Glomerular visceral epithelial cell (primary cell): ENCODE measurements around the gene MIPOL1.
"Not testable (repeated sequence)": the region's sequence is repeated elsewhere in the genome, so short reads cannot be mapped to it uniquely, and the experiment has no call there.

Experiments used
- DNase-seq: peaks from one replicate; pipeline ENCODE4 v3.0.0-alpha.2; 2016; ENCODE audit errors: extremely low spot score

Gene MIPOL1

DNA sequence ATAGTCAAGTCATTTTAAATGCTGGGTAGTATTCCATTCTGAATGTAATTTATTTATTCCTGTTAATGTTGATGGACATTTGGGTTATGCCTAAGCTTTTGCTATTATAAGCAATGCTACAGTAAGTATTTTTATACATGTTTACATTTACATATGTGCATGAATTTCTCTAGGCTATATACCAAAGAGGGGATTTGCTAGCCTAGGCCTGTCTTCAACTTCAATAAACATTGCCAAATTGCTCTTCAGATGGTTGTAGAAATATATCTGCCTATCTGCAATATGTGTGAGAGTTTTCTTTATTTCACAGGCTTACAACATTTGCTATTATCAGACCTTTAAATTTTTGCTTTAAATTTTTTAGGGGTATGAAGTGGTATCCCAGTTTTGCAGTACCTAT, 87.0 kb downstream of the MIPOL1 start:
- no peak for DNase-seq

DNA sequence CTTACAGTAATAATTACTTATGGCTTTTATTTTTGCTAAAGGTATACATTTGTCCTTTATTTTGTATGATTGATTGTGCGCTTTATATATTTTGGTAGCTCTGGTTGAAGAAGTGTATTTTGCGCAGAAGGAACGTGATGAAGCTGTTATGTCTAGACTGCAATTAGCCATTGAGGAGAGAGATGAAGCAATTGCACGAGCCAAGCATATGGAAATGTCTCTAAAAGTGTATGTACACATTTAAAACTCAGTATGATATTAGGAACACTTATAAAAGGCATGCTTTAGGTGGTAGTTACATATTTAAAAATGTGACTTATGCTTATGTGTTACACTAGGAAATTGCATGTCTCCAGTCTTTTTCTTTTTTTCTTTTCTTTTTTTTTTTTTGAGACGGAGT, 87.5 kb downstream of the MIPOL1 start:
- DNase-seq: no peak

DNA sequence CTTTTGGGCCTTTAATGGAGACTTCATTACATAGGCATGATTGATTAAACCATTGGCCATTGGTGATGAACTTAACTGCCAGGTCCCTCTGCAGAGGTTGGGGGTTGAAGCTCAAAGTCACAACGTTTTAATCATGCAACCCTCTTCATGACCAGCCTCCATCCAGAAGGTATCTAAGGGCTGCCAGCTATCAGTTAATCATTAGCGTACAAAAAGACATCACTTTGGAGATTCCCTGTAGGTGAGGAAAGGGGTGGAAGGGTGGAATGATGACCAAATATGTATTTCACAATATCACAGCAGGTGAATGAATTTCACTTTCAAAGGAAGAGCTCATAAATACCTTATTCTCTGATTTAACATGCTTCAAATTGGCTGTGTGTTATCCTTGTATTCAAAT, 92.0 kb downstream of the MIPOL1 start:
- DNase-seq: no peak

DNA sequence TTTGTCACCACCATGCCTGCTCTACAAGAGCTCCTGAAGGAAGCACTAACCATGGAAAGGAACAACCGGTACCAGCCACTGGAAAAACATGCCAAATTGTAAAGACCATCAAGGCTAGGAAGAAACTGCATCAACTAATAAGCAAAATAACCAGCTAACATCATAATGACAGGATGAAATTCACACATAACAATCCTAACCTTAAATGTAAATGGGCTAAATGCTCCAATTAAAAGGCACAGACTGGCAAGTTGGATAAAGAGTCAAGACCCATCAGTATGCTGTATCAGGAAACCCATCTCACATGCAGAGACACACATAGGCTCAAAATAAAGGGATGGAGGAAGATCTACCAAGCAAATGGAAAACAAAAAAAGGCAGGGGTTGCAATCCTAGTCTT, 97.5 kb downstream of the MIPOL1 start:
- DNase-seq: not testable (repeated sequence)

DNA sequence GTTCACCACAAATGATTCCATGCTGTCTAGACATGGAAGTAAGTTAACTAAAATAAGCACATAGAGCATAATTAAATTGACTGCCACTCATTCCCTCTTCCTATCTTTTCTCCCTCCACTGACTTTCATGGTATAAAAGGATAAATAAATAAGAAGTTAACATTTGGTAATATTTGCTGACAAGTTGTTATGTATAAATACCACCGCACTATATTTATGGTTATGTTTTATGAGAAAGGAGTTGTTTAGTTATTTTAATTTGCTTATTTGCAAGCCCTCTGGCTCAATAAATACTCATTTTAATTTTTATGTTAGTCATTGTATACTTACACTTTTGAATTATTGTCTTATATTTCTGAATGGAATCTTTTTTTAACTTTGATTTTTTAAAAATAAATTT, 113.5 kb downstream of the MIPOL1 start:
- DNase-seq: no peak

DNA sequence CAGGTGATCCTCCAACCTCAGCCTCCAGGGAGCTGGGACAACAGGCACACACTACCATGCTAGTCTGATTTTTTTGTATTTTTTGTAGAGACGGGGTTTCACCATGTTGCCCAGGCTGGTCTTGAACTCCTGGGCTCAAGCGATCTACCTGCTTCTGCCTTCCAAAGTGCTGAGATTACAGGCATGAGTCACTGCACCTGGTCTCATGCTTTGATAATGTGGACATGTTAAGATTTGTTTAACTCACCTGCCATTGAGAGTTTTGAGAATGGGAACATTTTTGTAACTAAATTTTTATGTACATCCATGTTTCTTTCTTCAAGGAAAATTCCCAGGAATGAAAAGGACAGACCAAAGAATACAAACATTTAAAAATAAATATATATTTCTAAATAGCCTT, 121.2 kb downstream of the MIPOL1 start:
- DNase-seq: no peak

DNA sequence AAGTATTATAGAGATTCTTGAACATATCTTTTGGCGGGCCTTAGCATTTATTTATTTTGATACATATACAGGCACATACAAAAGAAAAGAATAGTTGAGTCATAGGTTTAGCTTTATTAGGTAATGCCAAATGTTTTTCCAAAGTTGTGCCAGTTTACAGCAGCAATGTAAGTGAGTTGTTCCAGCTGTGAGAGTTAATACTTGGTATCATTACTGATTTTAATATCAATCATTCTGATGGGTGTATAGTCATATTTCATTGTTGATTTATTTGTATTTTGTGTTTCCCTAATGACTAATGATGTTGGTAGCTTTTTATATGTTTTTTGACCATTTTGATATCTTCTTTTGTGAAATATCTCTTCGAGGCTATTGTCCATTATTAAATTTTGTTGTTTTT, 122.4 kb downstream of the MIPOL1 start:
- DNase-seq: no peak

DNA sequence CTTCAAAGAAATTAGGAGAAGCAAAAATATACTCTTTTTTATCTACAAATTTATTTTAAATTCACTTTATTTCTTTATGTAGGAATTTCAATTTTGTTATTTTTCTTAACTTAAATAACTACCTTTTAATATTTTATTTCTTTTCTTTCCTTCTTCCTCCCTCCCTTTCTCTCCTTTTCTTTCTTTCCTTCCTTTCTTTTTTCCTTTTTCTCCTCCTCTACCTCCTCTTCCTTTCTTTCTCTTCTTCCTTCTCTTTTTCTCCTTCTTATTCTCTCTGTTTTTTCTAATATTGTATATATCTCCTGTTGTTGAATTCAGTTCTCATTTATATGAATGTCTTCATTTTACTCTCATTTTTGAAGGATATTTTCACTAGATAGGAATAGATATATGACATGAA, 127.6 kb downstream of the MIPOL1 start:
- DNase-seq: no peak

DNA sequence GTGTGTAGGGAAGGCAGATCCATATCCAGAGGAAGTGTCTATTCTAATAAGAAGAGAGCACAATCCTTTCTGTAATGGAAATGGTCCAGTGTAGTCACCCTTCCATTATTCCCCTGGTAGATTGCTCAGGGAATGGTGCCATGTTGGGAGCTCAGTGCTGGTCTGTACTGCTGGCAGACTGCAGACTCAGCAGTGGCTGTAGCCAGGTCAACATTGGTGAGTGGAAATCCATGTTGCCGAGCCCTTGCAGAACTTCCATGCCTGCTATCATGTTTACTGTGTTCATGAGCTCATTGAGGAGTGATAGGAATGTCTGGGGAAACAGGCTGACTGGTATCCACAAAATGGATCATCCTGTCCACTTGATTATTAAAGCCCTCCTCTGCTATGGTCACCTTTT, 128.7 kb downstream of the MIPOL1 start:
- DNase-seq: no peak

DNA sequence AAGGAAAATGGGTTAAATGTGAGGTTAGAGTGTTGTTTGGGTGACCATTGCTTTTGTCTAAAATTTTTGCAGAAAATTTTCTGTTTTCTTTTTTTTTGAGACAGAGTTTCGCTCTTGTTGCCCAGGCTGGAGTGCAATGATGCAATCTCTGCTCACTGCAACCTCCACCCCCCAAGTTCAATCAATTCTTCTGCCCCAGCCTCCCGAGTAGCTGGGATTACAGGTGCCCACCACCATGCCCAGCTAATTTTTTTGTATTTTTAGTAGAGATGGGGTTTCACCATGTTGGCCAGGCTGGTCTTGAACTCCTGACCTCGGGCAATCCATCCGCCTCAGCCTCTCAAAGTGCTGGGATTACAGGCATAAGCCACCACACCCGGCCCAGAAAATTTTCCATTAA, 130.2 kb downstream of the MIPOL1 start:
- DNase-seq: not testable (repeated sequence)

DNA sequence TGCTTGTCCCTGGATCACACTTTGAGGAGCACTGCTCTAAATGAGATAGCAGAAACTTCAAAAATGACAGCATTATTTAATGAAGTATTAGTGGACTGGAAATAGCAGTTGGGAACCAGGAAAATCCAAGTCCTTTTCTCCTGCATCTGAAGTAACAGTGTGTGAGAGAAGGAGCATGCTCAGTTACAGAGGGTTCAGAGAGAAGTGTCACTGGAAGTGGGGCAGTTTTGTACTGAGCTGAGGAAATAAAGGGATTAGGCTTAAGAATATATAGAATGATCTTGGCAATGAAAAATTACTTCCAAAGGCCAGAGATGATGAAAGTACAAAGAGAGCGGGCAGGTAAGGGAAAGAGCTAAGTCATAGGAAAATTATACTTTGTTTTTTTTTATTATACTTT, 130.9 kb downstream of the MIPOL1 start:
- no peak for DNase-seq

DNA sequence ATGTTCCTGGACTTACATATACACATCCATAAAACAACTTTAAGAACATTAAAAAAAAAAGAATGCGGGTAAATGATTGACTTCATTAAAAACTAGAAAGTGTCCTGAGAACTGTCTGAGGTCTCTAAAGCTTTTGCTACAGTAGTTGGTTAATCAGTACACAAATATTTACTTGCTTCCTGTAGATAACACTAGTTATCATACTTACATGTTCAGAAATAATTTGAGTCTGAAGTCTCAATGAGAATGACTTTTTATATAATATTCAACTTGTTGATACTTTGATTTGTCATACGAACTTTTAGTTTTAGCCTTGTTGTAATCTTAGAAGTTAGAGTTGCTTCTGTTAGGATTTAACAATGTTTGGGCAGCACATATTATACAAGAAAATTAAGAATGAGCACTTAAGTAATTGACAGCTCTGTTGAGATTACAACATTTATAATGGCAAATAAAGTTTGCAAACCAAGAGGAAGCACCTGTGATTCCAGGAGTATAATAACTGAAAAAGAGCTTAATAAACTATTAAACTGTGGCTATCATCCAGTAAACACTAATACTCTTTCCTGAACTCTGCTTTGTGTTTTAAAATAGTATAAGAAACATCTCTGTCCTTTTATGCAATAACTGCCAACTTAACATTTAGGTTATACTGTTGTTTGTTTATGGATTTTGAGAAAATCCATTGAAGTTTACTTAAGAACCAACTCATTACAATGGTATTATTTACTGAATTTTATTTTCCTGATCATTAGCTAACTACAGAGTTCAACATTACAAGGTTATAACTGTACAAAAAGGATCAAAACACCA, 131.7 kb downstream of the MIPOL1 start:
- no peak for DNase-seq

DNA sequence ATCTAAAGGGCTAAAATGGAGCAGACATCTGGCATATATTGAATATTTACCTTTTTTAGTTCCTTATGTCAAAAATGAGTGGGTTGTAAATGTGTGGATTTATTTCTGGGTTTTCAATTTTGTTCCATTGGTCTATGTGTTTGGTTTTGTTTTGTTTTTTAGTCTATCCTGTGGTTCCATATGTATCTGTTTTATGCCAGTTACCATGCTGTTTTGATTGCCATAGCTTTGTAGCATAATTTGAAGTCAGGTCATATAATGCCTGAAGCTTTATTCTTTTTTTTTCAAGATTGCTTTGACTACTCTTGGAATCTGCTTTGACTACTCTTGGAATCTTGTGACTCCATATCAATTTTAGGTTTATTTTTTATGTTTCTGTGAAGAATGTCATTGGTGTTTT, 133.2 kb downstream of the MIPOL1 start:
- DNase-seq: no peak

DNA sequence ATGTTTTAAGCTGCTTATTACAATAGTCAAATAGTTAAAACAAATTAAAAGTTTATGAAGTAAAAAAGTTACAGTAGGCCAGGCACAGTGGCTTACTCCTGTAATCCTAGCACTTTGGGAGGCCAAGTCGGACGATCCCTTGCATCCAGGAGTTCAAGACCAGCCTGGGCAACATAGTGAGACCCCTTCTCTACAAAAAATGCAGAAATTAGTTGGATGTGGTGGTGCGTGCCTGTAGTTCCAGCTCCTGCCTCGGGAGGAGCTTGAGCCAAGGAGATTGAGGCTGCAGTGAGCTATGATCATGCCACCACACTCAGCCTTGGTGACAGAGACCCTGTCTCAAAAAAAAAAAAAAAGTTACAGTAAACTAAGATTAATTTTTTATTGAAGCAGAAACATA, 142.6 kb downstream of the MIPOL1 start:
- DNase-seq: no peak

DNA sequence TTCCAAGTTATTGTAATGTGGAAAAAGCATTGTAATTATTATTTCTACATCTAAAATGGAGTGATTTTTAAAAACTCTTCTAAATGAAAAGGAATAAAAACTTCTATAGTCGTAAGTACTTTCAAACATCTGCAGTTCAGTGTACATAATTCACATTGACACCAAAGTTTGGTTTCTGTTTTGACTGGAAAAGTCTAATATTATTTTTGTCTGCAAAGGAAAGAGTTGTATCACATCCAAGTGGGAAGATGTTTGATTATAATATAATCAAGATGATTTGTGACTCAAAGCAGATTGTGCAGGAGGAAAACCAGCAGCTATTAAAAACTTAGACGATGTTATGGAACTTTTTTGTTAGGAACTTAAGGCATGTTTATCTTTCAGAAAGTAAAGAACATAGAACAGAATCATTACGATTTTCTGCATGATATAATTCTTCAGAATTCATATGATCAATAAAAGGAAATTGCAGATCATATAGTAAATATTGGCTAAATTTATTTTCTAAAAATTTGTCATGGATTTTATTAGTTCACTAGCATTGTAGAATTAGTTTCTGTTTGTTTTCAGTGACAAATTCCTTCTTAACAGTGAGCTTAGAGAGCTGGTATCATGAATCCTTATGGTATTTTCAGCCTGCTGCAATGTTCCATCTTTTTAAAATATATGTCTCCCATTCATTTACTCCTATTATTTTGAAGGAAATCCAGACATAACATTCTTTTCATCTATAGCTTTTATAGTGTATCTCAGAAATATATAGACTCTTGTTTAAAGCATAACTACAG, 145.8 kb downstream of the MIPOL1 start:
- no peak for DNase-seq

DNA sequence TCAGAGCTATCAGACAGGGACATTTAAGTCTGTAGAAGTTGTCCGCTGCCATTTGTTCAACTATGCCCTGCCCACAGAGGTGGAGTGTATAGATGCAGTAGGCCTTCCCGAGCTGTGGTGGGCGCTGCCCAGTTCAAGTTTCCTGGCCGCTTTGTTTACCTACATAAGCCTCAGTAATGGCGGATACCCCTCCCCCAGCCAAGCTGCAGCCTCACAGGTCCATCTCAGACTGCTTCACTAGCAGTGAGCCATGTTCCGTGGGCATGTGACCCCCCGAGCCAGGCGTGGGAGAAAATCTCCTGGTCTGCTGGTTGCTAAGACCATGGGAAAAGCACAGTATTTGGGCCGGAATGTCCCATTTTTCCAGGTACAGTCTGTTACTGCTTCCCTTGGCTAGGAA, 165.9 kb downstream of the MIPOL1 start:
- no peak for DNase-seq

DNA sequence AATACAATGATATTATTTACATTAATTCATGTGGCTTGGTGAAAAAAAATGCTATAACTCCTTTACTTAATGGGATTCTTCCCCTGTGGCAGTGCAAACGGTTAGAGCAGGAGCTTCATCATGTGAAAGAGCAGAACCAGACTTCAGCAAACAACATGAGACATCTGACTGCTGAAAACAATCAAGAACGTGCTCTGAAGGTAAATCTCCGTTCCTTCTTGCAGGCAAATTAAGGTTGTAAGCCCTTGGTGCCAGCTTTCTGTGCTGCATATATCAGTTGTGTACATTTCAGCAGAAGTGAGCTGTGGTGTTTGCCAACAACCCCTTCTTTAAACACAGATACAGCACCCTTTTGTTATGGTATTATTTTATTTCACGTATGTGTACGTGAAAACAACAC, 171.7 kb downstream of the MIPOL1 start:
- no peak for DNase-seq

DNA sequence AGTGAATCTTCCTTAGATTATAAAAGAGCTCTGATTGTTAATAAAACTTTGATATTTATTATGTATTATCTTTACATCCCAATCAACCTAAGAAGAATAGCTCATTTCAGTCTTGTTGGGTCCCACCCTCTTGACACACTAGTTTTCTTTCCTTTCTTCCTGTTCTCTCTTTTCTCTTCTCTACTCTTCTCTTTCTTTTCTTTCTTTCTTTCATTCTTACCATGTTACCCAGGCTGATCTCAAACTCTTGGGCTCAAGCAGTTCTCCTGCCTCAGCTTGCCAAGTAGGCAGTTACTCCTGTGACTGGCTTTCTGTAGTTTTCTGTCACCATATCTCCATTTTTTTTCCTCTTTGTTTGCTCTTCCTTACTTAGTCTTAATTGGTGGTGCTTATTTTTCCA, 177.8 kb downstream of the MIPOL1 start:
- DNase-seq: no peak

DNA sequence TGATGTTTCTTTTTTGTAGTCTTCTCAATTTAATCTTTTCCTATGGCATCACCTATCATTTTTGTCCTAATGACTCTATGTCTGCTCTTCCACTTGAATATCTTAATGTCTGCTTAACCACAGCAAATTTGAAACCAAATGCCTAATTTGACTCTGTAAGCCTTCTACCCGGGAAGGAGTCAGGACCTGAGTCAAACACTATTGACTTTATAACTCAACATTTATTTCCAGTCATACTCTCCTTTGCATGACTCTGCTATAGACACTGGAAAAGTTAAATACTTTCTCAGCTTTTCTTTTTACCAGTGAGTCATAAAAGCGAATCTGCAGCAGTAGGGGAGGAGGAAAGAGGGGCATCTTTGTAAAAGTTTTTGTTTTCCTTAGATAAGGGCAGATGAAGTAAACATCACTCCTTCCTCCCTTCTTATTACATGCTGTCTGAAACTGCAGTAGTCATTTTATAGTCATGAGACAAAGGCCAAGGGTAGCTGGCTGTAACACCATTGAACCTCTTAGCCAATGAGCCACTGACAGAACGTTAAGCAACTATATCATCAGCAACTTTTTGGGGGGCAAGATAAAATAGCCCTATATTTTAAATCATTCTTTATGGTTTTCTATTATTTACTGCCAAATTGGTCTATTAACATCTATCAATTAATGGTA, 179.3 kb downstream of the MIPOL1 start:
- DNase-seq: no peak

DNA sequence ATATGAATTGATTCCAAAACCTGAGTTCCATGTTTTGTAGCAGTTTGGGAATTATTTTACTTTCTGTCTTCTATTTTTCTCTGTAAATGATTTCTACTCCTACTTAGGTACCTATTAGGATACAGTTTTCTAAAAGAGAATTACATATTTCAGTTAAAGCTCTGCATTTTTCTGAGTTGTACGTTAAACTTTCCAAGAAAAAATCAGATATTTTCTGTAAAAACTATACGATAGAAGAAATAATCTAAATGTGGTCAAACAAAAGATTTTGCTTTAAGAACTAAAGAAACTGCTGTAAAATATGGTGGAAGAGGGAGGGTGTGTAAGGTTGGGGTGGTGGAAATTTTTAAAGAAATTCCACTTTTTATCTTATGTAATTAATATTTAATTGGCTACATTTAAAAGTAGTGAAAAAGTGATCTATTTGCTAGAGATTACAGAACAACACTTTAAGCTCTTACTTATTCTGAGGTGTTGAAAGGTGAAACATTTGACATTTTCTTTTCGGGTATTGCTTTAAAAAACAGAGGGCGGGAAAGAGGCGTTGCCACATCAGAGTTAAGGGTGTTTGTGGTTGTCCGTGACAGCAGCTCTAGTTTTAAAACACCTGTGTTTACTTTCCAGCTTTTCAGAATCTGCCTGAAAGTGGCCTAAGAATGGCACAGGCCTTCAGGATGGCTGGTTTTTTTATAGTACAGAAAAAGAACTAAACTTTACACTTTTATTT, 187.3 kb downstream of the MIPOL1 start:
- no peak for DNase-seq

DNA sequence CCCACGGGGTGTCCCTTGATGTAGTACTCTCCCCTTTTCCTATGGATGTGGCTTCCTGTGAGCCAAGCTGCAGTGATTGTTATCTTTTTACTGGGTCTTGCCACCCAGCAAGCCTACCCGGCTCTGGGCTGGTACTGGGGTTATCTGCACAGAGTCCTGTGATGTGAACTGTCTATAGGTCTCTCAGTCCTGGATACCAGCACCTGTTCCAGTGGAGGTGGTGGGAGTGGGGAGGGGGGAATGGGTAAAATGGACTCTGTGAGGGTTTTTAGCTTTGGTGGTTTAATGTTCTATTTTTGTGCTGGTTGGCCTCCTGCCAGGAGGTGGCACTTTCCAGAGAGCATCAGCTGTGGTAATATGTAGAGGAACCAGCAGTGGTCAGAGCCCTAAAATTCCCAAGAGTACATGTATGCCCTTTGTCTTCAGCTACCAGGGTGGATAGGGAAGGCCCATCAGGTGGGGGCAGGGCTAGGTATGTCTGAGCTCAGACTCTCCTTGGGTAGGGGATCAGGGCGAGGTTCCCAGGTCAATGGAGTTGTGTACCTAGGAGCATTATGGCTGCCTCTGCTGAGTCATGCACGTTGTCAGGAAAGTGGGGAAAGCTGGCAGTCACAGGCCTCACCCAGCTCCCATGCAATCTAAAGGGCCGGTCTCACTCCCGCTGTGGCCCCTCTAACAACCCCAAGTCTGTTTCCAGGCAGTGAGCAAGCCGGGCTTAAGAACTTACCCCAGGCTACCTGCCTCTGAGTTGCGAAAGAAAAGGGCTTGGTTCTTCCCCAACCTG, 199.6 kb downstream of the MIPOL1 start:
- not testable (repeated sequence) for DNase-seq

DNA sequence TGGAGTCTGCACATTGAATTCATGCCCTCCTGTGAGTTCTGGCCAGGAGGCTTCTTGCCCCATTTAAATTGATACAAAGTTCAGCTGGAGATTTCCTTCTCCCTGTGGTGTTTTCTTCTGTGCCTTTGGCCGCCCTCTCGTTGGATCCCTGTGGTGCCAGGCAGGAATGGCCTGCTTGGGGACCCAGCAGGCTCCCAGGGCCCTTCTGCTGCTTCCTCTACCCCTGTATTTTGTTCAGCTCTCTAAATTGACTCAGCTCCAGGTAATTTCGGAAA, 200.1 kb downstream of the MIPOL1 start:
- no peak for DNase-seq
